ENCODE measurements around the gene UVSSA. TPM values are rescaled to one million over a fixed set of nuclear protein-coding genes. Genes with fewer than 3 reads are reported as not detected.
"Not testable (repeated sequence)": the region's sequence is repeated elsewhere in the genome, so short reads cannot be mapped to it uniquely, and the experiment has no call there.

UVSSA gene
- total RNA-seq, 3 donors from 2014 or later (not counting 1 experiment from before 2014, with no cell fraction given): 48.0 to 59.4 (median 56.4) TPM

DNA sequence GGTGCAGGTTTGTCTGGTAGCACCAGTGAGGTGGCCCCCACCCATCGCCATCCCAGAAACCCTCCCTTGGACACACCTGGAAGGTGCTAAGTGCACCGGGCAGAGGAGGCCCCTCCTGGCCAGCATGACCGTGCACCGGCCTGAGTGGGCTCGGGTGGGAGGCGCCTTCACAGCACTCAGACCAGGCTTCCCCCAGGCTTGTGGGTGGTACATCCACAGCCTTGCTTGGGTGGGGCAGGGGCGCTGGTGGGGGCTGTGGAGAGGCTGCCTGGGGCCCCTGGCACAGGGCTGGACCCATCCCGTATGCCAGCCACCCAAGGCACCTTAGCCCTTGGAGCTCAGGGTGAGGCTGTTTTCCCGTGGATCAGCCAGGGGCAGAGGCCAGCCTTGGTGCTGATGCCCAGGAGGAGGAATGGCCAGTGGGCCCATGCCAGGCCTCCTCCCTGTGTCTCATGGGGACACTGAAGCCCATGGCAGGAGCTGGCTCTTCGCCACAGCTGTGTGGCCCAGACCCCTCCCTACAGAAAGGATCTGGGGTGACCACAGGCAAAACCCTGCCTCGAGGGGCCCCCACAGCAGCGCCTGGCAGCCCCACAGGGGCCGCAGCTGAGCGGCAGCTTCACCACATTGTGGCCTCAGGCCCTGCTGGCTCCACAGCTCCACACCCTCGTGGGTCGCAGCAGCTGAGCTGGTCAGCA is 37.8 kb downstream of the UVSSA start:
- Histone ChIP-seq H3K4me3 (ENCODE audit: low read length) (no peak overlapping the region), H3K4me1 (ENCODE audit: control insufficient read depth, insufficient read depth, low read length) (no peaks in the 10 kb centered on the region), H3K27me3 (ENCODE audit: control insufficient read depth, insufficient read depth, low read length) (no peaks in the 10 kb centered on the region), H3K36me3 (ENCODE audit: control insufficient read depth, insufficient read depth, low read length) (peaks cover 8% of the 10 kb centered on the region), H3K9me3 (ENCODE audit: control insufficient read depth, insufficient read depth, low read length) (peaks cover 3% of the 10 kb centered on the region), H3K27ac (ENCODE audit: low read length) (no peak overlapping the region)
- WGBS (ENCODE audit: insufficient coverage): 84% methylated on average over 16 of the region's 16 CpGs
- no peaks in the 10 kb centered on the region for H3K27me3 Mint-ChIP-seq (ENCODE audit: low read depth in 2 of 2)
- TF ChIP-seq CTCF (IDR thresholded peaks at IDR 0.05): no peak
- no peak overlapping the region for H3K4me3 Mint-ChIP-seq
- intact Hi-C loops (cut with micrococcal nuclease): no loop called here
- DNase-seq: no peak
- no peak overlapping the region for H3K27ac Mint-ChIP-seq
- peaks cover 0 to 5% of the 10 kb centered on the region in 2 donors for H3K9me3 Mint-ChIP-seq
- H3K4me1 Mint-ChIP-seq: no peaks in the 10 kb centered on the region
- peaks cover 12% of the 10 kb centered on the region for H3K36me3 Mint-ChIP-seq
- ATAC-seq: no peak

DNA sequence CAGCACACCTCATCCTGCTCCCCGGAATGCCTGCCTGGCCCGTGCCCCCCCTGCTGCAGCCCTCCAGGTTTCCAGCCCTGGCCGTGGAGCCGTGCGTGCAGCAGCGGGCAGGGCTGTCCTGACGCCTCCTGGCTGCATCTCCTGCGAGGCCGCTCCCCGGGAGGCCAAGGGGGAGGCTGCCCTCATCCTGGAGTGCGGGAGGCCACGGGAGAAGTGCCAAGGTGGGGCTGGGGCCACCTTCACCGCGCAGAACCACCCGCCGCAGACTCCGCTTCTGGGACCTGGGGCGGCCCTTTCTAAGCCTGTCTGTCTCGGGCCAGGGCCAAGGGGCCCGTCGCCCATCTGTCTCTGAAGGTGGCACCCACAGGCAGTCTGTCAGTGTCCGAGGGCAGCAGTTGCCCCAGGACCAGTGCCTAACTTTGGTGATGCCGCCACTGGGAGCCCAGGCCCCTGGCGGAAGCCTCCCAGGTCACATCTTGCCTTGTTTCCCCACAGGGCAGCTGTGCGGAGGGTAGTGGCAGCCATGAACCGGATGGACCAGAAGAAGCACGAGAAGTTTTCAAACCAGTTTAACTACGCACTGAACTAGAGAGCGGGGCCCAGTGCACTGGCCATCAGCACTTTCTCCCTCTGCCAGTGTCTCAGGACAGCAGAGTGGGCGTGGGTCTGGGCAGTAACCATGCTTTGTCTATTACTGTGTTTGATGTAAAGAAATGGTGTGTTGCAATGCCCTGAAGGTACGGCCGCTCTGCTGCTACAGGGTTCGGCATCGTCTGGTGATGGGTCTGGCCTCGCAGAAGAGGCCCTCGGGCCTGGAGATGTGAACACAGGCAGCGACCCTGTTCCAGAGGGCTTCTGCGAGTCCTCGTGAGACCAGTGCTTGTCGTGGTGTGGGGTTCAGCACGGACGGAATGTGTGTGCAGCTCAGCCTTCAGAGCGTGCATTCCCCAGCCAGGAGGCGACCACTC is 38.6 kb downstream of the UVSSA start:
- no peak for TF ChIP-seq CTCF (IDR thresholded peaks at IDR 0.05)

DNA sequence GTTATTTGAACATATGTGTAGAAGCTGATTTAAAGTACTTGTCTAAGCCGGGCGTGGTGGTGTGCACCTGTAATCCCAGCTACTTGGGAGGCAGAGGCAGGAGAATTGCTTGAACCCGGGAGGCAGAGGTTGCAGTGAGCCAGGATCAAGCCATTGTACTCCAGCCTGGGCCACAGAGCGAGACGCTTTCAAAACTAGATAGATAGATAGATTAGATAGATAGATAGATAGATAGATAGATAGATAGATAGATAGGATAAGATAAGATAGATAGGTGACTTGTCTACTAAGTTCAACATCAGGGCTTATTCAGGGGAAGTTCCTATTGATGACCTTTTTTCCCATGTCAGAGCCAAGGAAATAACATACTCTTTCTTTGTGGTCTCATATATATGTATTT is 46.4 kb downstream of the UVSSA start:
- not testable (repeated sequence) for H3K4me1 Mint-ChIP-seq

More for the DNA sequence above, 38.6 kb downstream of the UVSSA start:
- peaks cover 3% of the 10 kb centered on the region for H3K9me3 ChIP-seq (ENCODE audit: control insufficient read depth, insufficient read depth, low read length)
- no peak for ATAC-seq
- WGBS (ENCODE audit: insufficient coverage): 96% methylated on average over 44 of the region's 44 CpGs
- H3K27ac Mint-ChIP-seq: no peak overlapping the region
- DNase-seq: no peak
- intact Hi-C loops (cut with micrococcal nuclease): no loop called here
- no peak overlapping the region for H3K4me3 Mint-ChIP-seq
- peaks cover 8% of the 10 kb centered on the region for H3K36me3 ChIP-seq (ENCODE audit: control insufficient read depth, insufficient read depth, low read length)
- H3K36me3 Mint-ChIP-seq: peaks cover 16% of the 10 kb centered on the region
- no peak overlapping the region for H3K4me3 ChIP-seq (ENCODE audit: low read length)
- no peaks in the 10 kb centered on the region for H3K27me3 Mint-ChIP-seq (ENCODE audit: low read depth in 2 of 2)
- H3K4me1 ChIP-seq (ENCODE audit: control insufficient read depth, insufficient read depth, low read length): no peaks in the 10 kb centered on the region
- H3K27ac ChIP-seq (ENCODE audit: low read length): no peak overlapping the region
- H3K9me3 Mint-ChIP-seq: peaks cover 0 to 5% of the 10 kb centered on the region in 2 donors
- H3K4me1 Mint-ChIP-seq: no peaks in the 10 kb centered on the region
- no peaks in the 10 kb centered on the region for H3K27me3 ChIP-seq (ENCODE audit: control insufficient read depth, insufficient read depth, low read length)

DNA sequence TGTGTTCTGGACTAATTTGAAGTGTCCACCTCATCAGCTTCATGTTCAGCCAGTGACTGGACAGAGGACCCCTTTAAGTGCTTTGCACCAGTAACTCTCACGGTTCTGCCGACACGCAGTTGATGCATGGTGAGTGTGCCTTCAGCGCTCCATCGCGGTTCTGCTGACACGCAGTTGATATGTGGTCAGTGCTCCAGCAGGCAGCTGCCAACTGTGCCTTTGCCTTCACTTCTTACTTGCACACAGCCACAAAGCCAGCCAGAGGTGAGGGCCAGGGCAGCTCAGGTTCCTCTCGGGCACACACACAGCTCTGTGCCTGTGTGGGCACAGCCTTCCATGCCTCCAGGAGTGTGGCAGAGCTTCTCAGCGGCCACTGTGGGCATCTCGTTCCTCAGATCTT is 46.9 kb downstream of the UVSSA start:
- 91% methylated on average over 10 of the region's 10 CpGs for WGBS (ENCODE audit: insufficient coverage)
- no peaks in the 10 kb centered on the region for H3K27me3 ChIP-seq (ENCODE audit: control insufficient read depth, insufficient read depth, low read length)

More for the DNA sequence above, 46.4 kb downstream of the UVSSA start:
- H3K36me3 ChIP-seq (ENCODE audit: control insufficient read depth, insufficient read depth, low read length); intact Hi-C loops (cut with micrococcal nuclease); H3K27ac Mint-ChIP-seq; H3K27me3 ChIP-seq (ENCODE audit: control insufficient read depth, insufficient read depth, low read length); H3K27me3 Mint-ChIP-seq (ENCODE audit: low read depth in 2 of 2); H3K4me3 ChIP-seq (ENCODE audit: low read length); DNase-seq; H3K4me1 ChIP-seq (ENCODE audit: control insufficient read depth, insufficient read depth, low read length); H3K27ac ChIP-seq (ENCODE audit: low read length); H3K4me3 Mint-ChIP-seq; H3K9me3 Mint-ChIP-seq; ATAC-seq: not testable (repeated sequence)
- peaks cover 21% of the 10 kb centered on the region for H3K9me3 ChIP-seq (ENCODE audit: control insufficient read depth, insufficient read depth, low read length)
- 96% methylated on average over 5 of the region's 5 CpGs for WGBS (ENCODE audit: insufficient coverage)
- H3K36me3 Mint-ChIP-seq: peaks cover 14% of the 10 kb centered on the region

More for the DNA sequence above, 46.9 kb downstream of the UVSSA start:
- Mint-ChIP-seq H3K36me3 (peaks cover 9% of the 10 kb centered on the region), H3K9me3 (no peaks in the 10 kb centered on the region), H3K4me3 (no peak overlapping the region), H3K27ac (no peak overlapping the region), H3K27me3 (ENCODE audit: low read depth in 2 of 2) (no peaks in the 10 kb centered on the region), H3K4me1 (no peaks in the 10 kb centered on the region)
- Histone ChIP-seq H3K4me1 (ENCODE audit: control insufficient read depth, insufficient read depth, low read length) (no peaks in the 10 kb centered on the region), H3K9me3 (ENCODE audit: control insufficient read depth, insufficient read depth, low read length) (peaks cover 26% of the 10 kb centered on the region), H3K4me3 (ENCODE audit: low read length) (no peak overlapping the region), H3K27ac (ENCODE audit: low read length) (no peak overlapping the region), H3K36me3 (ENCODE audit: control insufficient read depth, insufficient read depth, low read length) (peaks cover 9% of the 10 kb centered on the region)
- no peak for TF ChIP-seq CTCF (IDR thresholded peaks at IDR 0.05)
- DNase-seq: no peak
- intact Hi-C loops (cut with micrococcal nuclease): no loop called here
- no peak for ATAC-seq
